ENCODE measurements around the gene SEMA3A.
A peak's percentile ranks its signal among the peaks of the same experiment; 100 is the strongest.
"Not testable (repeated sequence)": the region's sequence is repeated elsewhere in the genome, so short reads cannot be mapped to it uniquely, and the experiment has no call there.

The SEMA3A gene

DNA sequence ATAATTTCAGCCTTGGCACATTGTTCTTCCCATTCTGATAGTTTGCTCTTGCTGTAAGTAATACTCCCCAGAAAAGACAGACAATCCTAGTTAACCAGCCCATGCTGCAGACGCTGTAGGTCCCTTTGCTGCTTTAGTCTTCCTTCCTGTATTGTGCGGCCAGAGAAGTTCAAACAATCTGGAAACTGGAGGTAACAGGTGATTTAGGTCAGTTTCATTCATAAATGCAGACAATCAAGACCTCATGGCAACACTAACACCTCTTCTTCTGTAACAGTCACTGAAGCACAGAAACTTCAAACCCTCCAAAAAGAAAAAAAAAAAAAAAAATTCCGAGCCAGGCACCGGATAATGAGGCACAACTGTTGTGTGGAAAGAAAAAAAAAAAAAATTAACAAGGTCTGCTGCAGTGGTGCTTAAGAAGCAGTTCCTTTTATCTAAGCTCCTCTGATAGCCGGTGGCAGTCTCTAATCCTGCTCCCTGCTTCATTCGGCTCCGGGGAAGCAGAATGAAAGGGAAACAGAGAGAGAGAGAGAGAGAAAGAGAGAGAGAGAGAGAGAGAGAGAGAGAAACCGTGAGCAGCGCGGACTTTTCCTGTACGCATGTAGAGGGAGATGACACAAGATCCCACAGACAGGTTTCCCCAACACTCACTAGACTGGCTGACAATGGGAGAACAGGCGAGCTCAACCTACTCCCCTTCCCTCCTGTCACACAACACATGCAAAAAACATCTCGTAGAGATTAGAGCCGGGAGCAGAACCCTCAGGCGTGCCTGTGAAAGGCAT, at the start of gene SEMA3A:
SEMA3A (minus strand) TSS at position 306 of the 788 bp plus-strand sequence; CDS start at position 103, 203 bp downstream.
- DNase-seq: peak; percentile 4

DNA sequence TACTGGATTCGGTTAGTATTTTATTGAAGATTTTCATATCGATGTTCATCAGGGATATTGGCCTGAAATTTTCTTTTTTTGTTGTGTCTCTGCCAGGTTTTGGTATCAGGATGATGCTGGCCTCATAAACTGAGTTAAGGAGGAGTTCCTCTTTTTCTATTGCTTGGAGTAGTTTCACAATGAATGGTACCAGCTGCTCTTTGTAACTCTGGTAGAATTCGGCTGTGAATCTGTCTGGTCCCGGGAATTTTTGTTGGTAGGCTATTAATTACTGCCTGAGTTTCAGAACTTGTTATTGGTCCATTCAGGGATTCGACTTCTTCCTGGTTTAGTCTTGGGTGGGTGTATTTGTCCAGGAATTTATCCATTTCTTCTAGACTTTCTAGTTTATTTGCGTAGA, 48.4 kb upstream of the SEMA3A start:
- not testable (repeated sequence) for DNase-seq

- no peak for DNase-seq
These were observed 44.0 kb upstream of the SEMA3A start for GRCh38 chr7:84238596-84238995.

GRCh38 chr7:84237533-84238173, 43.1 kb upstream of the SEMA3A start:
- no peak for DNase-seq

DNA sequence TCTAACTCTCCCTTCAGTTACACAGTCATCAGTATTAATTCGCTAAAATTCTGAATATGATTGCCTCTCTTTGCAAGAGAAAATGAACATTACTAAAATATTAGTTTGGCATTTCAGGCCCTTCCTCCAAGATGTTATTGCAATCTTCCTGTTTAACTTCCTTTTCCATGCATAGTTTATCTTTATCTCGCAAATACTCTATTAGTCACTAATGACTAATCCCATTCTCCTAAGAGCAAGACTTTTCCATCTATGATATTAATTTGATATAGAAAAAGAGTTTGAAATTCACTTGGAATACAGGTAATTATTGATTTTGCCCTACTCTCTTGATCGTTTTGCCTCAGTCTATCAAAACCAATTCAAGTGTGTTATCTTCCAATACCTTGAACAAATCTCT, 41.8 kb upstream of the SEMA3A start:
- no peak for DNase-seq

DNA sequence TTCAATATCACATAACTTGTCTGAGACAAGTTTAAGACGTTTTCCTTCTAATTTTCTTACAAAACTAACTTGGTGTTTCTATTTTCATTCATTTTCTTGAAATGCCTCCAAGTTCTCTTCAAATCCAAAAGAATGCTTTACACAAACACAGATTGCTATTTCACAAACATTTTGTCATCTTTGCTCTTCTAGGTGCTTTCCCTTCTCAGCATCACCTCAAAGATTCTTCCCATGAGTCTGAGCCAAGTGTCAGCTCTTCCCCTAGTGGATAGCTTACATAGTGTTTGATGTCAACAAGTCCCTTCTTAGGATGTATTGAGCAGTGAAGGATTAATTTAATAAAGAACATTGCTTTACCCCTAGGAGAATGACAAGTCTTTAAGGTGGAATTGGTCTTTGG, 38.1 kb upstream of the SEMA3A start:
- no peak for DNase-seq

GRCh38 chr7:84231157-84231556, 36.6 kb upstream of the SEMA3A start:
- no peak for DNase-seq

GRCh38 chr7:84230491-84230890, 35.9 kb upstream of the SEMA3A start:
- DNase-seq: no peak

DNA sequence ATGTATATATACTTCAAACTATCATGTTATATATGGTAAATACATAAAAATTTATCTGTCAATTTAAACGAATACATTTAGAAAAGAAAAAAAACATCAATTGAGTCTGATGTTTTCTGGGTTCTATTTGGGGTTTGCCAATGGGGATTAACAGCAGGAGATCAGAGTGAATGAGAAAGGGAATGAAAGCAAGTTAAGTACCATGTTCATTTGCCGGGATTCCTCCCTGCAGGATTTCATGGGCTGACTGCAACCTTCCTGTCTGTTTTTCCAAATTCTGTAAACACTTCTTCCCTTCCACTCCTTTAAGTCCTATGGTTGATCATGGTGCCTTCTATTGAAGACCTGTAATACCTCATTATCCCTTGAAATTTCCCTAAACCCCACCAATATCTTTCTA, 33.9 kb upstream of the SEMA3A start:
- DNase-seq: no peak

- DNase-seq: no peak
These were observed 32.2 kb upstream of the SEMA3A start for GRCh38 chr7:84226759-84227158.

DNA sequence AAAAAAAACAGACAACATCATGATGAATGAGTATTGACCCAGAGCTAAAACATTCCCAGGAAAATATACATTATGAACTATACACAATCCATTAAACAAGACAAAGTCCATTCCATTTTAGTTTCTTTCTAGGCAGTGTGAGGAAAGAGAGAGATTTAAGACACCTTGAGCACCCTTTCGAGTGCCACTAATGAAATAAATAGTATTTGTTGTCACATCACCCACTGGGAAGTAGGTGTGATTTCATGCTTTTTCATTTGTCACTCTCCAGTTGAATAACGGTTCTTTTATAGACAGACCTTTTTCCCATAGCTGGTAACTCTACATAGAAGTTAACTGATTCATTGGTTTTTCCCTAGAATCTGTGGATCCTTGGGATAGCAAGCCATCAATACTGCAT, 29.9 kb upstream of the SEMA3A start:
- no peak for DNase-seq

- no peak for DNase-seq
These were observed 24.7 kb upstream of the SEMA3A start for GRCh38 chr7:84219310-84219709.

GRCh38 chr7:84218681-84219080, 24.1 kb upstream of the SEMA3A start:
- no peak for DNase-seq

DNA sequence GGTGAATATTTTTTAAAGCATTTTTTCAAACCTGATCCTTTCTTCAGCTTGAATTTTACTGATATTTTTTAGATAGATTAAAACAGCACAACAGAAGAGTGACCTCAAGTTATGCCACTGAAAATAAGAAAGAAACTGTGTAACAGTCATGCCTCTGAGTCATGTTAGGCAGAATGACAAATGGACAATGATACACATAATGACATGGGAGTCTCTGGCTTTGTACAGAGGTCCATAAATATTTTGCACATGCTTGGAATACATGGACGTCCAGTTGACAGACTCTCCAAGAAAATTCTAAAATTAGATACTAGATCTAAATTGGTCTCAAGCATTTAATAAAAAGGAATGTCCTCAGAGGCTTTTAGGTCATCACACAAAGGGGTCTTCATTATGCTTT, 21.9 kb upstream of the SEMA3A start:
- DNase-seq: no peak

DNA sequence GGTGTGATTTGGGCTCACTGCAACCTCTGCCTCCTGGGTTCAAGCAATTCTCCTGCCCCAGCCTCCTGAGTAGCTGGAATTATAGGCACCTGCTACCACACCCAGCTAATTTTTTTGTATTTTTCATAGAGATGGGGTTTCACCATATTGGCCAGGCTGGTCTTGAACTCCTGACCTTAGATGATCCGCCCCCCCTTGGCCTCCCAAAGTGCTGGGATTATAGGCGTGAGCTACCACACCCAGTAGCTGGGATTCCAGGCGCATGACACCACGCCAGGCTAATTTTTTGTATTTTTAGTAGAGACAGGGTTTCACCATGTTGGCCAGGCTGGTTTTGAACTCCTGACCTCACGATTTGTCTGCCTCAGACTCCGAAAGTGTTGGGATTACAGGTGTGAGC, 20.2 kb upstream of the SEMA3A start:
- DNase-seq: not testable (repeated sequence)

GRCh38 chr7:84210301-84210700, 15.7 kb upstream of the SEMA3A start:
- no peak for DNase-seq

GRCh38 chr7:84209006-84209405, 14.4 kb upstream of the SEMA3A start:
- DNase-seq: no peak

- no peak for DNase-seq
These were observed 13.0 kb upstream of the SEMA3A start for GRCh38 chr7:84207615-84208014.

- no peak for DNase-seq
These were observed 12.4 kb upstream of the SEMA3A start for GRCh38 chr7:84207025-84207424.

- DNase-seq: no peak
These were observed 10.1 kb upstream of the SEMA3A start for GRCh38 chr7:84204655-84205054.

DNA sequence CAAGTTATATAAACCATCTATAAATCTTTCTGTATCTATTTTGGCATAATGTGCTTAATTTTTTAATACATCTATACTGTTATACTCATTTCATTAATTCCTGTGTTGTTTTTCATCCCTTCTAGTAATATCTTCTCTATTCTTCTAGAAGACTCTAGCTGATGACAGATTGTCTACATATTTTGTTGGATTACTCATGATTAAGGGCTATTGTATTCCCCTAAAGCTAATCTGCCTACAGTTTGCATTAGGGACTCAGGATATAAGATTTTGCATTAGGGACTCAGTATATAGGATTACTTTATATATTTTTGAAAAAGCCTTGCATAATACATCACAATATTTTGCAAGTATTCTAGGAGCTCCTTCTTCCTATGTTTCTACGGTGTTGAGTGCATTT, 8.3 kb upstream of the SEMA3A start:
- no peak for DNase-seq

DNA sequence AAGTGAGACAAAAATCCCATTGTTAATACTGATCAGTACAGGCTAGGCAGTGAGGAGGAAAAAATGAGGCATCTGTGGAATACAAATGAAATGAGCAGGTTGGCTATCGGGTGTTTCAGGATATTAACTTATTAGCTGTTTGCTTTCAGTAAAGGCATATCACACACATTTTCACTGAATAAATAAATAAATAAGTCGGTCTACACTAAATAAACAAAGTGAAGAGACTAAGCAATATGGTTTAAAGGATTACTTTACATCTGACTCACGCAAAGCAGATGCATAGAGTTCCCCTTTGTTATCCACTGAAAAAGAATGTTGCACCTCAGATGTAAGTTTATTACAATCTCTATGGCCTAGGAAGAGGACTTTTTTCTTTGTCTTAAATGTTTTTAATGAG, 6.3 kb upstream of the SEMA3A start:
- DNase-seq: no peak

GRCh38 chr7:84199216-84199615, 4.6 kb upstream of the SEMA3A start:
- no peak for DNase-seq

DNA sequence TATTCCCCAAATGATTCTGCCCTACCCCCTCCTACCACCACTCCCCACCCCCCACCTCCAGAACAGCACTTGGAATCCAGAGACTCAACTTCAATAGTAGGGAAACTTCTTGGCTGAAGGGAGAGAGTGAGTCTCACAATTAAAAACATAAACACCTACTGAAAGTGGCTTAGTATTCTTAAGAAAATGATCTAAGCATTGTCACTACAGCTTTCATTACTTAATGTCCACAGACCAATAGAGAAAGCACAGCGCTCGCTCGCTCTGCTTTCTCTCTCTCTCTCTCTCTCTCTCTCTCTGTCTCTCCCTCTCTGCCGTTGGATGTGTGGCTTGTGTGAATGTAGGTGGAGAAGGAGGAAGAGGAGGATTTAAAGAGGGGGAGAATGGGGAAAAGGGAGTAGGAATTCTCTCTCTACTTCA, 1.5 kb upstream of the SEMA3A start:
- DNase-seq: no peak

Measured in CD4-positive, alpha-beta T cell treated with Interleukin-10 for 1 hour (primary cell).